HG03025 (cell line): Measurements from ENCODE around the gene PTGS2.
A peak's percentile ranks its signal among the peaks of the same experiment; 100 is the strongest.

Experiments
- ATAC-seq: cut with Tn5 transposase; IDR thresholded peaks from one replicate; pipeline ENCODE4 v1.9.1; 2021; ENCODE audit warnings: mild to moderate bottlenecking, moderate library complexity; ENCODE audit not compliant: unreplicated experiment, low FRiP score

The PTGS2 gene

GRCh38 chr1:186680245-186681061 lies at the start of gene PTGS2:
PTGS2 (minus strand) TSS chr1:186680423; CDS start chr1:186680290, 133 bp downstream.
- peak; percentile 92 for ATAC-seq

GRCh38 chr1:186722711-186723309 lies 42.6 kb upstream of the PTGS2 start:
- ATAC-seq: no peak

- no peak for ATAC-seq
Measured at GRCh38 chr1:186717286-186717685, 37.1 kb upstream of the PTGS2 start.

GRCh38 chr1:186715887-186716809 lies 35.9 kb upstream of the PTGS2 start:
- no peak for ATAC-seq

GRCh38 chr1:186710696-186711095 lies 30.5 kb upstream of the PTGS2 start:
- ATAC-seq: no peak

- ATAC-seq: no peak
Measured at GRCh38 chr1:186708694-186709097, 28.5 kb upstream of the PTGS2 start.

- ATAC-seq: no peak
Measured at GRCh38 chr1:186703209-186703766, 23.1 kb upstream of the PTGS2 start.

GRCh38 chr1:186700722-186701121 lies 20.5 kb upstream of the PTGS2 start:
- no peak for ATAC-seq

GRCh38 chr1:186699519-186699918 lies 19.3 kb upstream of the PTGS2 start:
- no peak for ATAC-seq

- no peak for ATAC-seq
Measured at GRCh38 chr1:186689907-186690306, 9.7 kb upstream of the PTGS2 start.

GRCh38 chr1:186689376-186689775 lies 9.2 kb upstream of the PTGS2 start:
- no peak for ATAC-seq

GRCh38 chr1:186683652-186684410 lies 3.6 kb upstream of the PTGS2 start:
- no peak for ATAC-seq

- no peak for ATAC-seq
Measured at GRCh38 chr1:186682736-186683135, 2.5 kb upstream of the PTGS2 start.

- ATAC-seq: no peak
Measured at GRCh38 chr1:186681801-186682200, 1.6 kb upstream of the PTGS2 start.

- ATAC-seq: no peak
Measured at GRCh38 chr1:186681121-186681520, 898 bp upstream of the PTGS2 start.

- no peak for ATAC-seq
Measured at GRCh38 chr1:186679924-186680244, 339 bp downstream of the PTGS2 start.

GRCh38 chr1:186678155-186678554 lies 2.1 kb downstream of the PTGS2 start:
- ATAC-seq: no peak

- no peak for ATAC-seq
Measured at GRCh38 chr1:186672596-186672995, 7.6 kb downstream of the PTGS2 start.

GRCh38 chr1:186672131-186672530 lies 8.1 kb downstream of the PTGS2 start:
- no peak for ATAC-seq
